Measurements from ENCODE around the gene TCF3. TPM values are rescaled to one million over a fixed set of nuclear protein-coding genes. Genes with fewer than 3 reads are reported as not detected.
A peak's percentile ranks its signal among the peaks of the same experiment; 100 is the strongest.

Gene TCF3
- total RNA-seq, 1 donor from 2014 or later, result 56.0 TPM

GRCh38 chr19:1612114-1613086, 40.0 kb downstream of the TCF3 start:
- DNase-seq (ENCODE audit: low read depth in 2 of 2), result no peak

GRCh38 chr19:1611353-1611752, 41.1 kb downstream of the TCF3 start:
- no peak for DNase-seq (ENCODE audit: low read depth in 2 of 2)

GRCh38 chr19:1610579-1610978, 41.8 kb downstream of the TCF3 start:
- no peak for DNase-seq (ENCODE audit: low read depth in 2 of 2)

- no peak for DNase-seq (ENCODE audit: low read depth in 2 of 2)
Measured at GRCh38 chr19:1609680-1610474, 42.5 kb downstream of the TCF3 start.

GRCh38 chr19:1609103-1609396, 43.4 kb downstream of the TCF3 start:
- no peak for DNase-seq (ENCODE audit: low read depth in 2 of 2)

- DNase-seq (ENCODE audit: low read depth in 2 of 2), result no peak
Measured at GRCh38 chr19:1608359-1609102, 43.9 kb downstream of the TCF3 start.

GRCh38 chr19:1606138-1606651, 46.2 kb downstream of the TCF3 start:
- no peak for DNase-seq (ENCODE audit: low read depth in 2 of 2)

- peak; percentile 91 to 97 for DNase-seq (ENCODE audit: low read depth in 2 of 2)
Measured at GRCh38 chr19:1605236-1606137, 46.9 kb downstream of the TCF3 start, which contains the start of gene UQCR11. Gene UQCR11 (minus strand): TSS chr19:1605462. CDS start chr19:1605409, 53 bp downstream.

GRCh38 chr19:1602091-1602707, 50.2 kb downstream of the TCF3 start:
- DNase-seq (ENCODE audit: low read depth in 2 of 2), result no peak

GRCh38 chr19:1601613-1602064, 50.8 kb downstream of the TCF3 start:
- no peak for DNase-seq (ENCODE audit: low read depth in 2 of 2)

- DNase-seq (ENCODE audit: low read depth in 2 of 2), result no peak
Measured at GRCh38 chr19:1599460-1599846, 53.0 kb downstream of the TCF3 start.

GRCh38 chr19:1598777-1599459, 53.5 kb downstream of the TCF3 start:
- DNase-seq (ENCODE audit: low read depth in 2 of 2), result no peak

GRCh38 chr19:1593501-1593772, 59.0 kb downstream of the TCF3 start:
- no peak for DNase-seq (ENCODE audit: low read depth in 2 of 2)

- peak; percentile 91 to 97 for DNase-seq (ENCODE audit: low read depth in 2 of 2)
Measured at GRCh38 chr19:1592755-1593500, 59.5 kb downstream of the TCF3 start, which contains the start of gene MBD3. Gene MBD3 (minus strand): TSS chr19:1592865. CDS start chr19:1592631, 234 bp downstream.

- DNase-seq (ENCODE audit: low read depth in 2 of 2), result peak; percentile 75 to 90
Measured at GRCh38 chr19:1592024-1592754, 60.2 kb downstream of the TCF3 start.

GRCh38 chr19:1591421-1592023, 60.9 kb downstream of the TCF3 start:
- DNase-seq (ENCODE audit: low read depth in 2 of 2), result peak in 1 of 2 donors; percentile 45

- peak in 1 of 2 donors; percentile 23 for DNase-seq (ENCODE audit: low read depth in 2 of 2)
Measured at GRCh38 chr19:1590641-1591397, 61.6 kb downstream of the TCF3 start.
